ENCODE measurements around the gene CLDN10. TPM values are rescaled to one million over a fixed set of nuclear protein-coding genes. Genes with fewer than 3 reads are reported as not detected.
A peak's percentile ranks its signal among the peaks of the same experiment; 100 is the strongest.

Gene CLDN10
- total RNA-seq, 1 experiment from 2014 or later, result 10.5 TPM

DNA sequence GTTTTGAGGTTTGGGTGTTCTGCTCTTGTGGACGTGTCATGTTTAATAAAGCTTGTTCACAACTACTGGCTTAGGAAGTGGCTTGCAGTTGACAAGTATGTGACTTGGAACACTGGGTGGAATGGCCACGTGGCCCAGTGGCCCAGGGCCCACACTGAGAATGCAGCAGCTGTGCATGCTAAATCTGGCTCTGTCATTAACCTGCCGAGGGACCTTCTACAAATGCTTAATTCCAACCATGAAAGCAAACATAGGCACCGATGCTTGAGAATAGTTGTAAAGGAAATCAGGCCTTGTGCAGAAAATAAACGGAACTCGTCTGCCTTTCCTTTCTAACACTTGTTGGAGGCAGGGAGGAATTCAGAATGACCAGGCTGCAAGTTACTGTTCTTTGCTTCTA lies 11.6 kb upstream of the CLDN10 start:
- no TSS peak for BruUV-seq (replicated peaks)
- POLR2A ChIA-PET, result no interaction called here
- CTCF ChIA-PET, result no interaction called here
- in situ Hi-C loops (cut with HindIII; ENCODE audit: low pct_unique_long_range_greater_than_20kb, low sequenced_read_pairs), result no loop called here
- Histone ChIP-seq H3K4me3 (ENCODE audit: low read depth in 2 of 2, low read length in 2 of 2) (no peak overlapping the region), H3K27ac (ENCODE audit: low read length) (peak overlapping the region; percentile 34; the same call in 1 of the 2 replicates), H3K36me3 (ENCODE audit: control insufficient read depth, insufficient read depth, low read length) (no peaks in the 10 kb centered on the region), H3K9me3 (ENCODE audit: control insufficient read depth, insufficient read depth, low read depth, low read length) (no peaks in the 10 kb centered on the region), H3K27me3 (ENCODE audit: control insufficient read depth, insufficient read depth, low read length) (no peaks in the 10 kb centered on the region), H3K4me1 (ENCODE audit: control insufficient read depth, insufficient read depth, low read length) (peaks cover 15% of the 10 kb centered on the region)
- ATAC-seq, result peak; percentile 62
- TF ChIP-seq, protein P1, sequence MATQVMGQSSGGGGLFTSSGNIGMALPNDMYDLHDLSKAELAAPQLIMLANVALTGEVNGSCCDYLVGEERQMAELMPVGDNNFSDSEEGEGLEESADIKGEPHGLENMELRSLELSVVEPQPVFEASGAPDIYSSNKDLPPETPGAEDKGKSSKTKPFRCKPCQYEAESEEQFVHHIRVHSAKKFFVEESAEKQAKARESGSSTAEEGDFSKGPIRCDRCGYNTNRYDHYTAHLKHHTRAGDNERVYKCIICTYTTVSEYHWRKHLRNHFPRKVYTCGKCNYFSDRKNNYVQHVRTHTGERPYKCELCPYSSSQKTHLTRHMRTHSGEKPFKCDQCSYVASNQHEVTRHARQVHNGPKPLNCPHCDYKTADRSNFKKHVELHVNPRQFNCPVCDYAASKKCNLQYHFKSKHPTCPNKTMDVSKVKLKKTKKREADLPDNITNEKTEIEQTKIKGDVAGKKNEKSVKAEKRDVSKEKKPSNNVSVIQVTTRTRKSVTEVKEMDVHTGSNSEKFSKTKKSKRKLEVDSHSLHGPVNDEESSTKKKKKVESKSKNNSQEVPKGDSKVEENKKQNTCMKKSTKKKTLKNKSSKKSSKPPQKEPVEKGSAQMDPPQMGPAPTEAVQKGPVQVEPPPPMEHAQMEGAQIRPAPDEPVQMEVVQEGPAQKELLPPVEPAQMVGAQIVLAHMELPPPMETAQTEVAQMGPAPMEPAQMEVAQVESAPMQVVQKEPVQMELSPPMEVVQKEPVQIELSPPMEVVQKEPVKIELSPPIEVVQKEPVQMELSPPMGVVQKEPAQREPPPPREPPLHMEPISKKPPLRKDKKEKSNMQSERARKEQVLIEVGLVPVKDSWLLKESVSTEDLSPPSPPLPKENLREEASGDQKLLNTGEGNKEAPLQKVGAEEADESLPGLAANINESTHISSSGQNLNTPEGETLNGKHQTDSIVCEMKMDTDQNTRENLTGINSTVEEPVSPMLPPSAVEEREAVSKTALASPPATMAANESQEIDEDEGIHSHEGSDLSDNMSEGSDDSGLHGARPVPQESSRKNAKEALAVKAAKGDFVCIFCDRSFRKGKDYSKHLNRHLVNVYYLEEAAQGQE (IDR thresholded peaks at IDR 0.05; ENCODE audit: insufficient read depth in 1 of 2, low read depth in 2 of 2, low read length in 1 of 2), result no peak
- TF ChIP-seq, protein P2, sequence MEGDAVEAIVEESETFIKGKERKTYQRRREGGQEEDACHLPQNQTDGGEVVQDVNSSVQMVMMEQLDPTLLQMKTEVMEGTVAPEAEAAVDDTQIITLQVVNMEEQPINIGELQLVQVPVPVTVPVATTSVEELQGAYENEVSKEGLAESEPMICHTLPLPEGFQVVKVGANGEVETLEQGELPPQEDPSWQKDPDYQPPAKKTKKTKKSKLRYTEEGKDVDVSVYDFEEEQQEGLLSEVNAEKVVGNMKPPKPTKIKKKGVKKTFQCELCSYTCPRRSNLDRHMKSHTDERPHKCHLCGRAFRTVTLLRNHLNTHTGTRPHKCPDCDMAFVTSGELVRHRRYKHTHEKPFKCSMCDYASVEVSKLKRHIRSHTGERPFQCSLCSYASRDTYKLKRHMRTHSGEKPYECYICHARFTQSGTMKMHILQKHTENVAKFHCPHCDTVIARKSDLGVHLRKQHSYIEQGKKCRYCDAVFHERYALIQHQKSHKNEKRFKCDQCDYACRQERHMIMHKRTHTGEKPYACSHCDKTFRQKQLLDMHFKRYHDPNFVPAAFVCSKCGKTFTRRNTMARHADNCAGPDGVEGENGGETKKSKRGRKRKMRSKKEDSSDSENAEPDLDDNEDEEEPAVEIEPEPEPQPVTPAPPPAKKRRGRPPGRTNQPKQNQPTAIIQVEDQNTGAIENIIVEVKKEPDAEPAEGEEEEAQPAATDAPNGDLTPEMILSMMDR (IDR thresholded peaks at IDR 0.05), result no peak
- no peak for DNase-seq (ENCODE audit: low read depth, low spot score)
- intact Hi-C loops (cut with micrococcal nuclease; ENCODE audit: unreplicated experiment), result no loop called here

DNA sequence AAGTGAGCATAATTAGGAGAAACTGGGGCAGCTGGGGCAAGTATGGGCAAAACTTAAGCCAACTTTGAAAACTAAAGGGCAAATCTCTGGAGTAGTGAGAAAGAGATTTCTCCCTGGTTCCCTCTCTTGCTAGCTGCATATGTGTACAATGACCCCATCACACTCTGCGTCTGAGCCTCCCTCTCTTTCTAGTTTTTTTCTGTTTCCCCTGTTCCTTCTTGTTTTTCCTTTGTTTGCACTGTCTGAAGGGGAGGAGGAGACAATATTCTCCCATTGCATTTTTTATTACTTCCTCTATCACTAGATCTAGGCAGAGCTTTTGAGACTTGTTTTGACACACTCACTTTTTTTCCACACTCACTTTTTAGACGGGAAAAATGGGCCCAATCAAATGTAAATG lies 11.2 kb upstream of the CLDN10 start:
- intact Hi-C loops (cut with micrococcal nuclease; ENCODE audit: unreplicated experiment) (no loop called here), in situ Hi-C loops (cut with HindIII; ENCODE audit: low pct_unique_long_range_greater_than_20kb, low sequenced_read_pairs) (no loop called here)
- H3K4me1 ChIP-seq (ENCODE audit: control insufficient read depth, insufficient read depth, low read length), result peaks cover 15% of the 10 kb centered on the region
- TF ChIP-seq POLR2AphosphoS5 (IDR thresholded peaks at IDR 0.05; ENCODE audit: low read depth, low read length) (no peak), SIN3A (IDR thresholded peaks at IDR 0.05; ENCODE audit: borderline replicate concordance, insufficient read depth, low read depth, low read length) (no peak), TCF7L2 (IDR thresholded peaks at IDR 0.05; ENCODE audit: low read depth, low read length) (no peak)
- TF ChIP-seq, protein P1 (IDR thresholded peaks at IDR 0.05; ENCODE audit: insufficient read depth in 1 of 2, low read depth in 2 of 2, low read length in 1 of 2), result no peak
- TF ChIP-seq, protein P2 (IDR thresholded peaks at IDR 0.05), result no peak
- no peaks in the 10 kb centered on the region for H3K27me3 ChIP-seq (ENCODE audit: control insufficient read depth, insufficient read depth, low read length)
- H3K4me3 ChIP-seq (ENCODE audit: low read depth in 2 of 2, low read length in 2 of 2), result no peak overlapping the region
- ATAC-seq (no peak; the same call in 1 of the 2 replicates), DNase-seq (ENCODE audit: low read depth, low spot score) (no peak)
- ChIA-PET POLR2A (no interaction called here), CTCF (no interaction called here)
- no peaks in the 10 kb centered on the region for H3K36me3 ChIP-seq (ENCODE audit: control insufficient read depth, insufficient read depth, low read length)
- H3K27ac ChIP-seq (ENCODE audit: low read length), result no peak overlapping the region
- no peaks in the 10 kb centered on the region for H3K9me3 ChIP-seq (ENCODE audit: control insufficient read depth, insufficient read depth, low read depth, low read length)
- BruUV-seq (replicated peaks), result no TSS peak
